Liver (tissue), 9 donors: ENCODE results near the gene SCGB2B2. TPM values are rescaled to one million over a fixed set of nuclear protein-coding genes. Genes with fewer than 3 reads are reported as not detected.

ENCODE experiments used
- DNase-seq: peaks from one replicate; pipeline ENCODE4 v3.0.0-alpha.2; 2017; ENCODE audit warnings: low spot score
- H3K27ac ChIP-seq, 2 donors: one replicate each; pipeline ENCODE4 v1.7.0; 2013; ENCODE audit warnings: inconsistent platforms in 2 of 2, low read length in 2 of 2, control low read depth in 1 of 2, low read depth in 1 of 2, mild to moderate bottlenecking in 1 of 2
- H3K27me3 ChIP-seq, 4 donors: one replicate each; pipeline versions ENCODE4 v1.6.1 to v1.7.0; 2013; ENCODE audit warnings: low read length in 3 of 4, inconsistent platforms in 1 of 4, mild to moderate bottlenecking in 1 of 4, moderate library complexity in 1 of 4; ENCODE audit not compliant: control insufficient read depth in 4 of 4, insufficient read depth in 4 of 4
- H3K36me3 ChIP-seq, 4 donors: one replicate each; pipeline versions ENCODE4 v1.6.1 to v1.7.0; 2013; ENCODE audit warnings: low read length in 3 of 4, mild to moderate bottlenecking in 3 of 4, low read depth in 1 of 4, moderate library complexity in 1 of 4; ENCODE audit not compliant: control insufficient read depth in 4 of 4, insufficient read depth in 3 of 4
- H3K4me1 ChIP-seq, 4 donors: one replicate each; pipeline versions ENCODE4 v1.6.1 to v1.7.0; 2013; ENCODE audit warnings: low read length in 3 of 4, mild to moderate bottlenecking in 3 of 4, moderate library complexity in 1 of 4; ENCODE audit not compliant: control insufficient read depth in 4 of 4, insufficient read depth in 4 of 4
- H3K4me3 ChIP-seq, 3 donors: one replicate each; pipeline versions ENCODE4 v1.6.1 to v1.7.0; 2013; ENCODE audit warnings: low read length in 3 of 3, control low read depth in 1 of 3, low read depth in 1 of 3, mild to moderate bottlenecking in 1 of 3
- H3K9ac ChIP-seq, 2 donors: one replicate each; pipeline ENCODE4 v1.7.0; 2013; ENCODE audit warnings: low read length in 2 of 2, mild to moderate bottlenecking in 2 of 2, moderate library complexity in 2 of 2, control low read depth in 1 of 2, low read depth in 1 of 2
- H3K9me3 ChIP-seq, 4 donors: one replicate each; pipeline versions ENCODE4 v1.6.1 to v1.7.0; 2013; ENCODE audit warnings: low read length in 3 of 4; ENCODE audit not compliant: control insufficient read depth in 4 of 4
- EGR1 ChIP-seq, 2 donors: IDR thresholded peaks; 2 replicates each; pipeline ENCODE4 v1.6.1; 2016 to 2018; ENCODE audit warnings: antibody characterized with exemption in 2 of 2, low read depth in 2 of 2
- FOXA1 ChIP-seq: IDR thresholded peaks from 2 replicates; pipeline ENCODE4 v1.6.1; 2016; ENCODE audit warnings: antibody characterized with exemption
- FOXA2 ChIP-seq: IDR thresholded peaks from 2 replicates; pipeline ENCODE4 v1.6.1; 2016; ENCODE audit warnings: antibody characterized with exemption
- GABPA ChIP-seq, 2 donors: IDR thresholded peaks in 1 of 2; conservative IDR thresholded peaks in 1 of 2; 2 replicates each; pipeline ENCODE4 v1.6.1; 2016; ENCODE audit warnings: antibody characterized with exemption in 2 of 2, mild to moderate bottlenecking in 1 of 2, moderate library complexity in 1 of 2
- HNF4A ChIP-seq, 2 donors: conservative IDR thresholded peaks; 2 replicates each; pipeline ENCODE4 v1.6.1; 2016; ENCODE audit warnings: antibody characterized with exemption in 2 of 2, mild to moderate bottlenecking in 2 of 2
- JUND ChIP-seq, 2 donors: IDR thresholded peaks; 2 replicates each; pipeline ENCODE4 v1.6.1; 2016; ENCODE audit warnings: antibody characterized with exemption in 2 of 2
- NR2F2 ChIP-seq: IDR thresholded peaks from 2 replicates; pipeline ENCODE4 v1.6.1; 2016; ENCODE audit warnings: antibody characterized with exemption
- RAD21 ChIP-seq, 2 donors: IDR thresholded peaks; 2 replicates each; pipeline ENCODE4 v1.6.1; 2016; ENCODE audit warnings: antibody characterized with exemption in 2 of 2, mild to moderate bottlenecking in 2 of 2
- RXRA ChIP-seq, 2 donors: IDR thresholded peaks; 2 replicates each; pipeline ENCODE4 v1.6.1; 2017 to 2018; ENCODE audit warnings: antibody characterized with exemption in 2 of 2, mild to moderate bottlenecking in 1 of 2
- SP1 ChIP-seq: IDR thresholded peaks from 2 replicates; pipeline ENCODE4 v1.6.1; 2018; ENCODE audit warnings: antibody characterized with exemption, mild to moderate bottlenecking
- TAF1 ChIP-seq: conservative IDR thresholded peaks from 2 replicates; pipeline ENCODE4 v1.6.1; 2016; ENCODE audit warnings: antibody characterized with exemption, mild to moderate bottlenecking
- YY1 ChIP-seq: IDR thresholded peaks from 2 replicates; pipeline ENCODE4 v1.6.1; 2016; ENCODE audit warnings: antibody characterized with exemption, mild to moderate bottlenecking
- WGBS: extraction: QIAGEN DNeasy Blood & Tissue Kit; methylation state at CpG from one replicate; pipeline ENCODE4 v1.1.7; 2013; 5-methylcytosine and 5-hydroxymethylcytosine counted together
- polyA plus RNA-seq, 2 donors: library from polyadenylated mRNA; stranded (reverse) in 1 of 2; unstranded in 1 of 2; fragments of 200-250 nt in 1 of 2; fragments of >200 nt in 1 of 2; fragmentation: Nextera tagmentation in 1 of 2; extraction: Ambion mirVana in 1 of 2; gene quantifications; one replicate each; pipeline versions ENCODE4 v1.2.1 to v1.2.3, GENCODE V29; 2013 to 2015
- total RNA-seq, 2 donors: library from RNA; depleted of rRNA; stranded (reverse); fragments of >200 nt; gene quantifications; one replicate each; pipeline ENCODE4 v1.2.3, GENCODE V29; 2014
- TF ChIP-seq, protein P1 (sequence below): IDR thresholded peaks from 2 replicates; pipeline ENCODE4 v1.6.1; 2016; ENCODE audit warnings: antibody characterized with exemption
- TF ChIP-seq, protein P2 (sequence below): fragments of 150-350 bp; IDR thresholded peaks from 2 replicates; pipeline ENCODE4 v1.5.1; 2017; ENCODE audit warnings: improper control_type of control experiment, low read depth, low read length; ENCODE audit not compliant: missing input control
- TF ChIP-seq, protein P3 (sequence below): IDR thresholded peaks from 2 replicates; pipeline ENCODE4 v1.6.1; 2016; ENCODE audit warnings: antibody characterized with exemption, mild to moderate bottlenecking
- TF ChIP-seq, protein P4 (sequence below): IDR thresholded peaks from 2 replicates; pipeline ENCODE4 v1.6.1; 2016; ENCODE audit warnings: antibody characterized with exemption
- TF ChIP-seq, protein P5 (sequence below): IDR thresholded peaks from 2 replicates; pipeline ENCODE4 v1.6.1; 2016; ENCODE audit warnings: antibody characterized with exemption
- donor health status: healthy.
- donor health status: healthy.
- donor health status: healthy.
- donor health status: healthy.
- donor health status: healthy.

Gene SCGB2B2
- total and polyA plus RNA-seq, 4 donors, result 0.09 to 0.50 (median 0.25) TPM; not detected in 1

DNA sequence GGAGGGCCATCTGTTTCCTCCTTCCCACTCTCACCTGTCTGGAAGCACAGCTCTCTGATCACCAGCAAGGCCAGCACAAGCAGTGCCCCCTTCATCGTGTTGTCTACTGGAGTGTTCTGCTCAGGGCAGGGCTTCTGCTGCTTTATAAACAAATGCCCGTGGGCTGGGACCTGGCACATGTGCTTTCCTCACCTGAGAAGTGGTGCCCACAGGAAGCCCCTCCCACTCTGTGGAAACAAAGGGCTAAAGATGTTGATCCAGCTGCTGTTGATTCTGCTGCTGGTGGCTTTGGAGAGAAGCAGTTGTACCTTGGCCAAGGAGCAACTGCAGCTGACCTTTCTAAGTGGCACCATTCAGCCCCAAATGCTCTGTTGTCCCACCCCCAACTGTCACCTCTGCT is 30.7 kb upstream of the SCGB2B2 start:
- TF ChIP-seq, protein P1, sequence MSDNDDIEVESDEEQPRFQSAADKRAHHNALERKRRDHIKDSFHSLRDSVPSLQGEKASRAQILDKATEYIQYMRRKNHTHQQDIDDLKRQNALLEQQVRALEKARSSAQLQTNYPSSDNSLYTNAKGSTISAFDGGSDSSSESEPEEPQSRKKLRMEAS, result no peak
- no peak for TF ChIP-seq RAD21 (IDR thresholded peaks at IDR 0.05)
- TF ChIP-seq, protein P2, sequence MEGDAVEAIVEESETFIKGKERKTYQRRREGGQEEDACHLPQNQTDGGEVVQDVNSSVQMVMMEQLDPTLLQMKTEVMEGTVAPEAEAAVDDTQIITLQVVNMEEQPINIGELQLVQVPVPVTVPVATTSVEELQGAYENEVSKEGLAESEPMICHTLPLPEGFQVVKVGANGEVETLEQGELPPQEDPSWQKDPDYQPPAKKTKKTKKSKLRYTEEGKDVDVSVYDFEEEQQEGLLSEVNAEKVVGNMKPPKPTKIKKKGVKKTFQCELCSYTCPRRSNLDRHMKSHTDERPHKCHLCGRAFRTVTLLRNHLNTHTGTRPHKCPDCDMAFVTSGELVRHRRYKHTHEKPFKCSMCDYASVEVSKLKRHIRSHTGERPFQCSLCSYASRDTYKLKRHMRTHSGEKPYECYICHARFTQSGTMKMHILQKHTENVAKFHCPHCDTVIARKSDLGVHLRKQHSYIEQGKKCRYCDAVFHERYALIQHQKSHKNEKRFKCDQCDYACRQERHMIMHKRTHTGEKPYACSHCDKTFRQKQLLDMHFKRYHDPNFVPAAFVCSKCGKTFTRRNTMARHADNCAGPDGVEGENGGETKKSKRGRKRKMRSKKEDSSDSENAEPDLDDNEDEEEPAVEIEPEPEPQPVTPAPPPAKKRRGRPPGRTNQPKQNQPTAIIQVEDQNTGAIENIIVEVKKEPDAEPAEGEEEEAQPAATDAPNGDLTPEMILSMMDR, result no peak
- TF ChIP-seq HNF4A (conservative IDR thresholded peaks at IDR 0.05), result no peak
- TF ChIP-seq SP1, result no peak
- TF ChIP-seq GABPA (IDR thresholded peaks at IDR 0.05 in 1 of 2, conservative IDR thresholded peaks at IDR 0.05 in 1 of 2), result no peak
- TF ChIP-seq JUND (IDR thresholded peaks at IDR 0.05), result no peak
- TF ChIP-seq, protein P3, sequence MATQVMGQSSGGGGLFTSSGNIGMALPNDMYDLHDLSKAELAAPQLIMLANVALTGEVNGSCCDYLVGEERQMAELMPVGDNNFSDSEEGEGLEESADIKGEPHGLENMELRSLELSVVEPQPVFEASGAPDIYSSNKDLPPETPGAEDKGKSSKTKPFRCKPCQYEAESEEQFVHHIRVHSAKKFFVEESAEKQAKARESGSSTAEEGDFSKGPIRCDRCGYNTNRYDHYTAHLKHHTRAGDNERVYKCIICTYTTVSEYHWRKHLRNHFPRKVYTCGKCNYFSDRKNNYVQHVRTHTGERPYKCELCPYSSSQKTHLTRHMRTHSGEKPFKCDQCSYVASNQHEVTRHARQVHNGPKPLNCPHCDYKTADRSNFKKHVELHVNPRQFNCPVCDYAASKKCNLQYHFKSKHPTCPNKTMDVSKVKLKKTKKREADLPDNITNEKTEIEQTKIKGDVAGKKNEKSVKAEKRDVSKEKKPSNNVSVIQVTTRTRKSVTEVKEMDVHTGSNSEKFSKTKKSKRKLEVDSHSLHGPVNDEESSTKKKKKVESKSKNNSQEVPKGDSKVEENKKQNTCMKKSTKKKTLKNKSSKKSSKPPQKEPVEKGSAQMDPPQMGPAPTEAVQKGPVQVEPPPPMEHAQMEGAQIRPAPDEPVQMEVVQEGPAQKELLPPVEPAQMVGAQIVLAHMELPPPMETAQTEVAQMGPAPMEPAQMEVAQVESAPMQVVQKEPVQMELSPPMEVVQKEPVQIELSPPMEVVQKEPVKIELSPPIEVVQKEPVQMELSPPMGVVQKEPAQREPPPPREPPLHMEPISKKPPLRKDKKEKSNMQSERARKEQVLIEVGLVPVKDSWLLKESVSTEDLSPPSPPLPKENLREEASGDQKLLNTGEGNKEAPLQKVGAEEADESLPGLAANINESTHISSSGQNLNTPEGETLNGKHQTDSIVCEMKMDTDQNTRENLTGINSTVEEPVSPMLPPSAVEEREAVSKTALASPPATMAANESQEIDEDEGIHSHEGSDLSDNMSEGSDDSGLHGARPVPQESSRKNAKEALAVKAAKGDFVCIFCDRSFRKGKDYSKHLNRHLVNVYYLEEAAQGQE, result no peak
- WGBS, result 54% methylated on average over 2 of the region's 2 CpGs

DNA sequence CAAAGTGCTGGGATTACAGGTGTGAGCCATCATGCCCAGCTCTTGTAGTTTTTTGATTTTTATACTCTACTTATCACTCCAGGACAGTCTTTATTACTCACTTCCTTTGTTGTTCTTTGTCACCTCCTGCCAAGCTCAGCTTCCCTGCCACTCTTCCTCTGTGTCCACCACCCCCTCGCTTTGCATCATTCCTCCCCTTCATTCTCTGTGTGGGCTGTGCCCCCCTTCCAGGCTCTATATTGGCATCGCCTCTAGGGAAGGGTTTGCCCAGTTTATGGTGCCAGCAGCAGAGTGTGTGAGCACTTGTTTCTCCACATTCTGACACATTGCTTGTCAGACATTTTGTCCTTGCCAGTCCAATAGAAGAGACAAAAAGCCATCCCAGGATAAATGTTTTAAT is 15.6 kb upstream of the SCGB2B2 start:
- DNase-seq, result no peak
- H3K4me3 ChIP-seq, result no peak overlapping the region
- TF ChIP-seq JUND (IDR thresholded peaks at IDR 0.05) (no peak), EGR1 (IDR thresholded peaks at IDR 0.05; ENCODE audit: low read depth in 2 of 2) (no peak), NR2F2 (no peak), HNF4A (conservative IDR thresholded peaks at IDR 0.05) (no peak), RXRA (IDR thresholded peaks at IDR 0.05) (no peak), SP1 (no peak), FOXA2 (no peak), RAD21 (IDR thresholded peaks at IDR 0.05) (no peak), GABPA (IDR thresholded peaks at IDR 0.05 in 1 of 2, conservative IDR thresholded peaks at IDR 0.05 in 1 of 2) (no peak), FOXA1 (no peak), TAF1 (no peak), YY1 (no peak)
- TF ChIP-seq, protein P4, sequence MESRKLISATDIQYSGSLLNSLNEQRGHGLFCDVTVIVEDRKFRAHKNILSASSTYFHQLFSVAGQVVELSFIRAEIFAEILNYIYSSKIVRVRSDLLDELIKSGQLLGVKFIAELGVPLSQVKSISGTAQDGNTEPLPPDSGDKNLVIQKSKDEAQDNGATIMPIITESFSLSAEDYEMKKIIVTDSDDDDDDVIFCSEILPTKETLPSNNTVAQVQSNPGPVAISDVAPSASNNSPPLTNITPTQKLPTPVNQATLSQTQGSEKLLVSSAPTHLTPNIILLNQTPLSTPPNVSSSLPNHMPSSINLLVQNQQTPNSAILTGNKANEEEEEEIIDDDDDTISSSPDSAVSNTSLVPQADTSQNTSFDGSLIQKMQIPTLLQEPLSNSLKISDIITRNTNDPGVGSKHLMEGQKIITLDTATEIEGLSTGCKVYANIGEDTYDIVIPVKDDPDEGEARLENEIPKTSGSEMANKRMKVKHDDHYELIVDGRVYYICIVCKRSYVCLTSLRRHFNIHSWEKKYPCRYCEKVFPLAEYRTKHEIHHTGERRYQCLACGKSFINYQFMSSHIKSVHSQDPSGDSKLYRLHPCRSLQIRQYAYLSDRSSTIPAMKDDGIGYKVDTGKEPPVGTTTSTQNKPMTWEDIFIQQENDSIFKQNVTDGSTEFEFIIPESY, result no peak
- TF ChIP-seq, protein P2, result no peak
- TF ChIP-seq, protein P1, result no peak
- TF ChIP-seq, protein P3, result no peak
- TF ChIP-seq, protein P5, sequence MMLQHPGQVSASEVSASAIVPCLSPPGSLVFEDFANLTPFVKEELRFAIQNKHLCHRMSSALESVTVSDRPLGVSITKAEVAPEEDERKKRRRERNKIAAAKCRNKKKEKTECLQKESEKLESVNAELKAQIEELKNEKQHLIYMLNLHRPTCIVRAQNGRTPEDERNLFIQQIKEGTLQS, result no peak

More for the DNA sequence above, 30.7 kb upstream of the SCGB2B2 start:
- Histone ChIP-seq H3K27me3 (no peaks in the 10 kb centered on the region), H3K4me1 (no peaks in the 10 kb centered on the region), H3K9me3 (peaks cover 0 to 3% (median under 1%) of the 10 kb centered on the region in 4 donors), H3K9ac (no peak overlapping the region), H3K27ac (no peak overlapping the region), H3K4me3 (no peak overlapping the region), H3K36me3 (no peaks in the 10 kb centered on the region)
- DNase-seq, result no peak

More for the DNA sequence above, 15.6 kb upstream of the SCGB2B2 start:
- Histone ChIP-seq H3K27me3 (no peaks in the 10 kb centered on the region), H3K9ac (no peak overlapping the region), H3K36me3 (no peaks in the 10 kb centered on the region), H3K4me1 (no peaks in the 10 kb centered on the region), H3K9me3 (peaks cover 0 to 13% (median 4%) of the 10 kb centered on the region in 4 donors), H3K27ac (no peak overlapping the region)
- WGBS, result 42% methylated on average over 2 of the region's 2 CpGs
